A549 (cell line): Measurements from ENCODE around the gene AMZ1.

ENCODE experiments used
- BHLHE40 ChIP-seq: IDR thresholded peaks from 2 replicates; pipeline ENCODE4 v1.6.1; 2012; ENCODE audit warnings: low read depth, low read length, inconsistent platforms
- CBX2 ChIP-seq: fragments of 200-600 bp; sonication (generic); IDR thresholded peaks from 2 replicates; pipeline ENCODE4 v1.6.1; 2016; ENCODE audit warnings: low read depth, mild to moderate bottlenecking, borderline replicate concordance
- CHD4 ChIP-seq: fragments of 200-600 bp; sonication (generic); IDR thresholded peaks from 2 replicates; pipeline ENCODE4 v1.6.1; 2016; ENCODE audit warnings: antibody characterized with exemption, mild to moderate bottlenecking, borderline replicate concordance
- EP300 ChIP-seq, 2 experiments: fragments of >200 bp; sonication (Bioruptor Twin); formaldehyde crosslinking; IDR thresholded peaks; 2 replicates in 1 of 2; 3 replicates in 1 of 2; pipeline ENCODE4 v1.6.1; 2016 to 2017
- FOSB ChIP-seq: fragments of 250-450 bp; sonication (Bioruptor Pico); IDR thresholded peaks from 2 replicates; pipeline ENCODE4 v1.5.0; 2020; ENCODE audit warnings: mild to moderate bottlenecking, moderate library complexity
- KDM1A ChIP-seq: fragments of 200-600 bp; sonication (generic); IDR thresholded peaks from 2 replicates; pipeline ENCODE4 v1.6.1; 2016; ENCODE audit warnings: low read depth, mild to moderate bottlenecking
- KDM5A ChIP-seq: fragments of 200-600 bp; sonication (generic); IDR thresholded peaks from 2 replicates; pipeline ENCODE4 v1.6.1; 2016; ENCODE audit warnings: antibody characterized with exemption, mild to moderate bottlenecking
- MYC ChIP-seq: IDR thresholded peaks from 2 replicates; pipeline ENCODE4 v1.6.1; 2012; ENCODE audit warnings: mild to moderate bottlenecking, inconsistent platforms, low read length, improper control_type of control experiment, borderline replicate concordance
- POLR2A ChIP-seq: IDR thresholded peaks from 2 replicates; pipeline ENCODE4 v1.6.1; 2012; ENCODE audit warnings: mild to moderate bottlenecking, low read length
- RAD21 ChIP-seq, 2 experiments: fragments of >200 bp in 1 of 2; sonication (Bioruptor Twin) in 1 of 2; formaldehyde crosslinking in 1 of 2; IDR thresholded peaks in 1 of 2; conservative IDR thresholded peaks in 1 of 2; 2 replicates in 1 of 2; 3 replicates in 1 of 2; pipeline ENCODE4 v1.6.1; 2012 to 2018; ENCODE audit warnings: inconsistent platforms in 1 of 2
- SMC3 ChIP-seq: fragments of >200 bp; sonication (Bioruptor Twin); formaldehyde crosslinking; IDR thresholded peaks from 3 replicates; pipeline ENCODE4 v1.6.1; 2018; ENCODE audit warnings: inconsistent platforms
- TF ChIP-seq, protein P1 (sequence below): fragments of >200 bp; sonication (Bioruptor Twin); formaldehyde crosslinking; IDR thresholded peaks from 3 replicates; pipeline ENCODE4 v1.5.1; 2016
- TF ChIP-seq, protein P2 (sequence below): fragments of 450-650 bp; IDR thresholded peaks from 2 replicates; pipeline ENCODE4 v1.6.1; 2014; ENCODE audit warnings: antibody characterized with exemption
- TF ChIP-seq, protein P3 (sequence below): IDR thresholded peaks from 2 replicates; pipeline ENCODE4 v1.6.1; 2012

DNA sequence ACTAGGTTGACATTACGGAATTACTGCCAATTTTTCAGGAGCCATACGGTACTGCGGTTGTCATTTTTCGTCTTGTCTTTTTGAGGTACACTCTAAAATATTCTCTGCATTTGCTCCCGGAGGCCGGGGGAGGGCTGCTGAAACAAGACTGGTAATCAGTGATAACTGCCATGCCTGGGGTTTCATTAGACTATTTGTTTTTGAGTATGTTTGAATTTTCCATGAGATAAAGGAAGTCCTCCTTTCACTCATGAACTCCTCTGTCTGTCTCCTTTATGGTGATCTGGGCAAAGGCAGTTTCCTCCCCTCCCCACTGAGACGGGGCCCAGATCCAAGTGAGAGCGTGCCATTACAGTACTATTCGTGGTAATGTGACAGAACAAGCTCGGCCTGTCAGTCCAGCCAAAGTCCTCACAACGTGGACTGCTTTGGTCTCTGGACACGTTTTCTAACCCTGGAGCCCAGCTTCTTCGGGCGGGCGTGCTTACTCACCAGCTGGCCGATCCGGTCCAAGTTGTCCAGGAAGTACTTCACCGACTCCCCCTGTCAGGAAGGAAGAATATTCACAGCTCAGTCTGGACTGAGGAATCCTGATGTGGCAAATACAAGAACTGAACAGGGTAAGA lies 45.1 kb downstream of the AMZ1 start:
- TF ChIP-seq, protein P1, sequence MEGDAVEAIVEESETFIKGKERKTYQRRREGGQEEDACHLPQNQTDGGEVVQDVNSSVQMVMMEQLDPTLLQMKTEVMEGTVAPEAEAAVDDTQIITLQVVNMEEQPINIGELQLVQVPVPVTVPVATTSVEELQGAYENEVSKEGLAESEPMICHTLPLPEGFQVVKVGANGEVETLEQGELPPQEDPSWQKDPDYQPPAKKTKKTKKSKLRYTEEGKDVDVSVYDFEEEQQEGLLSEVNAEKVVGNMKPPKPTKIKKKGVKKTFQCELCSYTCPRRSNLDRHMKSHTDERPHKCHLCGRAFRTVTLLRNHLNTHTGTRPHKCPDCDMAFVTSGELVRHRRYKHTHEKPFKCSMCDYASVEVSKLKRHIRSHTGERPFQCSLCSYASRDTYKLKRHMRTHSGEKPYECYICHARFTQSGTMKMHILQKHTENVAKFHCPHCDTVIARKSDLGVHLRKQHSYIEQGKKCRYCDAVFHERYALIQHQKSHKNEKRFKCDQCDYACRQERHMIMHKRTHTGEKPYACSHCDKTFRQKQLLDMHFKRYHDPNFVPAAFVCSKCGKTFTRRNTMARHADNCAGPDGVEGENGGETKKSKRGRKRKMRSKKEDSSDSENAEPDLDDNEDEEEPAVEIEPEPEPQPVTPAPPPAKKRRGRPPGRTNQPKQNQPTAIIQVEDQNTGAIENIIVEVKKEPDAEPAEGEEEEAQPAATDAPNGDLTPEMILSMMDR, result no peak
- TF ChIP-seq POLR2A (no peak), BHLHE40 (no peak), KDM1A (no peak), MYC (no peak), EP300 (IDR thresholded peaks at IDR 0.05) (no peak), CHD4 (no peak), KDM5A (no peak), CBX2 (no peak), FOSB (no peak), SMC3 (no peak), RAD21 (conservative IDR thresholded peaks at IDR 0.05 in 1 of 2, IDR thresholded peaks at IDR 0.05 in 1 of 2) (no peak)
- TF ChIP-seq, protein P2, sequence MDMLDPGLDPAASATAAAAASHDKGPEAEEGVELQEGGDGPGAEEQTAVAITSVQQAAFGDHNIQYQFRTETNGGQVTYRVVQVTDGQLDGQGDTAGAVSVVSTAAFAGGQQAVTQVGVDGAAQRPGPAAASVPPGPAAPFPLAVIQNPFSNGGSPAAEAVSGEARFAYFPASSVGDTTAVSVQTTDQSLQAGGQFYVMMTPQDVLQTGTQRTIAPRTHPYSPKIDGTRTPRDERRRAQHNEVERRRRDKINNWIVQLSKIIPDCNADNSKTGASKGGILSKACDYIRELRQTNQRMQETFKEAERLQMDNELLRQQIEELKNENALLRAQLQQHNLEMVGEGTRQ, result no peak
- TF ChIP-seq, protein P3, sequence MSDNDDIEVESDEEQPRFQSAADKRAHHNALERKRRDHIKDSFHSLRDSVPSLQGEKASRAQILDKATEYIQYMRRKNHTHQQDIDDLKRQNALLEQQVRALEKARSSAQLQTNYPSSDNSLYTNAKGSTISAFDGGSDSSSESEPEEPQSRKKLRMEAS, result no peak
